Liver (tissue), 3 donors: ENCODE results near the gene IBA57.

Experiments
- CTCF ChIP-seq: fragments of 150-350 bp; IDR thresholded peaks from 2 replicates; pipeline ENCODE4 v1.5.1; 2017; ENCODE audit warnings: improper control_type of control experiment, low read depth, low read length; ENCODE audit not compliant: missing input control
- EGR1 ChIP-seq, 2 donors: IDR thresholded peaks; 2 replicates each; pipeline ENCODE4 v1.6.1; 2016 to 2018; ENCODE audit warnings: antibody characterized with exemption in 2 of 2, low read depth in 2 of 2
- GABPA ChIP-seq, 2 donors: IDR thresholded peaks in 1 of 2; conservative IDR thresholded peaks in 1 of 2; 2 replicates each; pipeline ENCODE4 v1.6.1; 2016; ENCODE audit warnings: antibody characterized with exemption in 2 of 2, mild to moderate bottlenecking in 1 of 2, moderate library complexity in 1 of 2
- RAD21 ChIP-seq, 2 donors: IDR thresholded peaks; 2 replicates each; pipeline ENCODE4 v1.6.1; 2016; ENCODE audit warnings: antibody characterized with exemption in 2 of 2, mild to moderate bottlenecking in 2 of 2
- RXRA ChIP-seq, 2 donors: IDR thresholded peaks; 2 replicates each; pipeline ENCODE4 v1.6.1; 2017 to 2018; ENCODE audit warnings: antibody characterized with exemption in 2 of 2, mild to moderate bottlenecking in 1 of 2
- SP1 ChIP-seq: IDR thresholded peaks from 2 replicates; pipeline ENCODE4 v1.6.1; 2018; ENCODE audit warnings: antibody characterized with exemption, mild to moderate bottlenecking
- YY1 ChIP-seq: IDR thresholded peaks from 2 replicates; pipeline ENCODE4 v1.6.1; 2016; ENCODE audit warnings: antibody characterized with exemption, mild to moderate bottlenecking
- donor health status: healthy.
- donor health status: healthy.

GRCh38 chr1:228219962-228220780 is 54.6 kb downstream of the IBA57 start:
- TF ChIP-seq CTCF (no peak), EGR1 (IDR thresholded peaks at IDR 0.05; ENCODE audit: low read depth in 2 of 2) (no peak), SP1 (no peak), RAD21 (IDR thresholded peaks at IDR 0.05) (no peak), GABPA (IDR thresholded peaks at IDR 0.05 in 1 of 2, conservative IDR thresholded peaks at IDR 0.05 in 1 of 2) (no peak), YY1 (no peak), RXRA (IDR thresholded peaks at IDR 0.05) (no peak)
